HCT116 (cell line): ENCODE results near the gene UGT3A2. TPM values are rescaled to one million over a fixed set of nuclear protein-coding genes. Genes with fewer than 3 reads are reported as not detected.

Experiments used
- ATAC-seq: fragments of 200-7000 bp; cut with Tn5 transposase; 2 replicates; pipeline ENCODE4 v1.9.1; 2020; ENCODE audit warnings: mild to moderate bottlenecking, moderate library complexity
- BruUV-seq: library from RNA; stranded (reverse); fragments of 400-500 nt; replicated peaks from 2 replicates; lab custom pipeline; 2021; lab: Mats Ljungman, UMichigan
- CTCF ChIA-PET: fragments of 300-600 bp; sonication (Branson Sonifier 250); formaldehyde crosslinking; loops from one replicate; lab custom pipeline; 2021; ENCODE audit warnings: antibody characterized with exemption; lab: Charles Lee
- POLR2A ChIA-PET: fragments of 300-600, 350-600 bp; sonication (Branson Sonifier 250); formaldehyde crosslinking; loops from one replicate; lab custom pipeline; 2021; ENCODE audit warnings: antibody characterized with exemption; lab: Charles Lee
- RAD21 ChIA-PET, 2 experiments: fragments of 300-600 bp; sonication (Branson Sonifier 250); formaldehyde crosslinking; loops; one replicate each; lab custom pipeline; 2023; ENCODE audit warnings: low total read pairs in 2 of 2; ENCODE audit not compliant: uncharacterized antibody in 2 of 2, unreplicated experiment in 2 of 2, low non-redundant PET in 1 of 2; lab: Charles Lee
- DNase-seq: peaks from one replicate; pipeline ENCODE4 v3.0.0-alpha.2; 2010; ENCODE audit warnings: low read depth, low spot score
- H2AFZ ChIP-seq: fragments of 200-600 bp; shearing (Covaris generic), sonication (generic); 2 replicates; pipeline ENCODE4 v1.6.1; 2017; ENCODE audit warnings: low read depth, mixed run types, mixed read lengths, antibody characterized with exemption, low read length; ENCODE audit not compliant: poor library complexity, severe bottlenecking
- H3K27ac ChIP-seq: 2 replicates; pipeline ENCODE4 v1.5.1; 2012; ENCODE audit warnings: low read depth, low read length
- H3K27me3 ChIP-seq: fragments of 200-600 bp; sonication (generic); 2 replicates; pipeline ENCODE4 v1.6.1; 2016; ENCODE audit warnings: mixed run types, low read length, mixed read lengths; ENCODE audit not compliant: insufficient read depth
- H3K36me3 ChIP-seq, 2 experiments: fragments of 200-500 bp in 1 of 2; fragments of 200-600 bp in 1 of 2; sonication (Bioruptor generic) in 1 of 2; sonication (generic) in 1 of 2; 2 replicates each; pipeline versions ENCODE4 v1.5.1 to v1.6.1; 2014 to 2016; ENCODE audit warnings: low read length in 2 of 2, inconsistent platforms in 1 of 2, mixed read lengths in 1 of 2, mixed run types in 1 of 2; ENCODE audit not compliant: insufficient read depth in 2 of 2, control insufficient read depth in 1 of 2
- H3K4me1 ChIP-seq, 2 experiments: fragments of 200-600 bp in 1 of 2; sonication (generic) in 1 of 2; 2 replicates each; pipeline versions ENCODE4 v1.5.1 to v1.6.1; 2012 to 2017; ENCODE audit warnings: low read length in 2 of 2, inconsistent platforms in 1 of 2, mild to moderate bottlenecking in 1 of 2, mixed read lengths in 1 of 2, mixed run types in 1 of 2, moderate library complexity in 1 of 2; ENCODE audit not compliant: insufficient read depth in 2 of 2, control insufficient read depth in 1 of 2
- H3K4me2 ChIP-seq: fragments of 200-600 bp; sonication (generic); 2 replicates; pipeline ENCODE4 v1.6.1; 2017; ENCODE audit warnings: mixed run types, low read length, mixed read lengths
- H3K4me3 ChIP-seq, 2 experiments: fragments of 200-600 bp in 1 of 2; sonication (generic) in 1 of 2; replicated peaks in 1 of 2; 2 replicates each; pipeline ENCODE4 v1.5.1; 2011 to 2016; ENCODE audit warnings: low read length in 2 of 2, control low read depth in 1 of 2, low read depth in 1 of 2, mild to moderate bottlenecking in 1 of 2, mixed read lengths in 1 of 2, mixed run types in 1 of 2
- H3K79me2 ChIP-seq: fragments of 200-600 bp; sonication (generic); 2 replicates; pipeline ENCODE4 v1.6.1; 2017; ENCODE audit warnings: mild to moderate bottlenecking, mixed run types, low read length, moderate library complexity, mixed read lengths; ENCODE audit not compliant: insufficient read depth
- H3K9ac ChIP-seq: fragments of 200-600 bp; sonication (generic); 2 replicates; pipeline ENCODE4 v1.6.1; 2016; ENCODE audit warnings: low read length, mixed read lengths
- H3K9me2 ChIP-seq: fragments of 200-600 bp; sonication (generic), shearing (Covaris generic); 2 replicates; pipeline ENCODE4 v1.6.1; 2017; ENCODE audit warnings: mixed run types, mild to moderate bottlenecking, moderate library complexity; ENCODE audit not compliant: insufficient read depth
- H3K9me3 ChIP-seq, 2 experiments: fragments of 200-500 bp in 1 of 2; fragments of 200-600 bp in 1 of 2; sonication (Bioruptor generic) in 1 of 2; sonication (generic) in 1 of 2; 2 replicates each; pipeline ENCODE4 v1.6.1; 2014 to 2017; ENCODE audit warnings: low read length in 2 of 2, mixed read lengths in 2 of 2, inconsistent platforms in 1 of 2, low read depth in 1 of 2, mild to moderate bottlenecking in 1 of 2, mixed run types in 1 of 2, moderate library complexity in 1 of 2; ENCODE audit not compliant: control insufficient read depth in 1 of 2, insufficient read depth in 1 of 2
- H4K20me1 ChIP-seq: fragments of 200-600 bp; sonication (generic), shearing (Covaris generic); 2 replicates; pipeline ENCODE4 v1.6.1; 2017; ENCODE audit warnings: mixed run types, mild to moderate bottlenecking, moderate library complexity; ENCODE audit not compliant: insufficient read depth
- CBX3 ChIP-seq: IDR thresholded peaks from 2 replicates; pipeline ENCODE4 v1.6.1; 2012; ENCODE audit warnings: low read depth
- CEBPB ChIP-seq: IDR thresholded peaks from 2 replicates; pipeline ENCODE4 v1.6.1; 2012; ENCODE audit warnings: low read depth
- EGR1 ChIP-seq: IDR thresholded peaks from 2 replicates; pipeline ENCODE4 v1.6.1; 2012; ENCODE audit warnings: low read depth
- EZH2 ChIP-seq: fragments of 200-600 bp; sonication (generic); IDR thresholded peaks from 2 replicates; pipeline ENCODE4 v1.6.1; 2017; ENCODE audit warnings: antibody characterized with exemption, mixed run types
- EZH2phosphoT487 ChIP-seq: fragments of 200-600 bp; IDR thresholded peaks from 2 replicates; pipeline ENCODE4 v1.6.1; 2018; ENCODE audit warnings: antibody characterized with exemption, borderline replicate concordance
- FOSL1 ChIP-seq: IDR thresholded peaks from 2 replicates; pipeline ENCODE4 v1.6.1; 2012; ENCODE audit warnings: low read depth
- JUND ChIP-seq: IDR thresholded peaks from 2 replicates; pipeline ENCODE4 v1.6.1; 2012
- POLR2A ChIP-seq: IDR thresholded peaks from 2 replicates; pipeline ENCODE4 v1.7.0; 2011; ENCODE audit warnings: borderline replicate concordance; ENCODE audit not compliant: insufficient read depth, insufficient read length; ENCODE audit errors: extremely low read depth
- RAD21 ChIP-seq: IDR thresholded peaks from 2 replicates; pipeline ENCODE4 v1.6.1; 2012; ENCODE audit warnings: low read depth, mild to moderate bottlenecking
- TCF7L2 ChIP-seq: IDR thresholded peaks from 2 replicates; pipeline ENCODE4 v1.7.0; 2011; ENCODE audit warnings: borderline replicate concordance, inconsistent platforms; ENCODE audit not compliant: insufficient read depth, insufficient read length; ENCODE audit errors: extremely low read depth
- YY1 ChIP-seq: IDR thresholded peaks from 2 replicates; pipeline ENCODE4 v1.6.1; 2011; ENCODE audit warnings: low read length, low read depth, moderate library complexity, mild to moderate bottlenecking; ENCODE audit not compliant: insufficient replicate concordance; ENCODE audit errors: extremely low read depth
- ZFX ChIP-seq: fragments of 450-650 bp; IDR thresholded peaks from 2 replicates; pipeline ENCODE4 v1.6.1; 2017
- ZNF274 ChIP-seq: fragments of 200-500 bp; sonication (Bioruptor generic); IDR thresholded peaks from 2 replicates; pipeline ENCODE4 v1.6.1; 2014; ENCODE audit warnings: mild to moderate bottlenecking, low read depth, low read length, inconsistent platforms
- intact Hi-C: fragments of 100-400 bp; cut with micrococcal nuclease; formaldehyde crosslinking; loops from 2 replicates; pipeline ENCODE4 v1.10.0; 2022
- total RNA-seq: library from RNA; stranded (reverse); gene quantifications from one replicate; pipeline ENCODE4 v1.2.1, GENCODE V29; 2021; ENCODE audit not compliant: unreplicated experiment
- TF ChIP-seq, protein P1 (sequence below), 3 experiments: fragments of 200-600 bp in 1 of 3; sonication (generic) in 1 of 3; IDR thresholded peaks in 2 of 3; conservative IDR thresholded peaks in 1 of 3; 2 replicates each; pipeline ENCODE4 v1.5.1; 2012 to 2017; ENCODE audit warnings: low read depth in 2 of 3, low read length in 2 of 3, antibody characterized with exemption in 1 of 3, borderline replicate concordance in 1 of 3, control low read depth in 1 of 3, mild to moderate bottlenecking in 1 of 3, mixed read lengths in 1 of 3, mixed run types in 1 of 3, moderate library complexity in 1 of 3; ENCODE audit not compliant: insufficient read depth in 1 of 3
- TF ChIP-seq, protein P2 (sequence below): IDR thresholded peaks from 2 replicates; pipeline ENCODE4 v1.6.1; 2011; ENCODE audit warnings: mild to moderate bottlenecking, low read length, moderate library complexity; ENCODE audit not compliant: insufficient replicate concordance; ENCODE audit errors: extremely low read depth

UGT3A2 gene
- total RNA-seq, 1 experiment from 2014 or later = not detected

DNA sequence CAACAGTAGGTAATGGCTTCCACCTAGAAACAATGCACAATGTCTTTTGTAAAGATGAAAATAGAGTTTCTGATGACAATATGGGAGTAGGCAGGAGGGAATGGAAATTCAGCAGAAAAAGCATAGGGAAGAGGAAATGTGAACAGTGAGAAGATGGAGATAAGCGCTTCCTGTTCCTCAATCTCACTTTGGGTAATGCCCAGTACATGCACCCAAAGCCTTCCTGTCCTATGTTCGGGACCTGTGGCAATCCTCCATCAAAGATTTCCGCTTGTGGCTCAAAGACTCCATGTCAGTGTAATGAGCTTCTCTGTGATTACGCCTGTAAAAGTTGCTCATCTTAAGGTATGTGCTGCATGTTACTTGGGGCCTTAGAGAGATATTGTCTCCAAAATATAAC is 78.2 kb downstream of the UGT3A2 start:
- H3K36me3 ChIP-seq = no peaks in the 10 kb centered on the region
- ChIA-PET CTCF (no interaction called here), RAD21 (no interaction called here), POLR2A (no interaction called here)
- no peaks in the 10 kb centered on the region for H3K79me2 ChIP-seq
- no TSS peak for BruUV-seq
- DNase-seq = no peak
- H3K4me3 ChIP-seq = no peak overlapping the region
- H3K9ac ChIP-seq = no peak overlapping the region
- ATAC-seq = no peak
- H3K9me3 ChIP-seq = no peaks in the 10 kb centered on the region
- H3K27me3 ChIP-seq = peaks cover 5% of the 10 kb centered on the region; the same call in 1 of the 2 replicates
- no peak overlapping the region for H2AFZ ChIP-seq
- H3K4me1 ChIP-seq = no peaks in the 10 kb centered on the region
- TF ChIP-seq EGR1 (no peak), TCF7L2 (no peak), ZNF274 (no peak), CBX3 (no peak), POLR2A (no peak), CEBPB (no peak), RAD21 (no peak), FOSL1 (no peak), EZH2 (no peak), YY1 (no peak), ZFX (no peak), JUND (no peak), EZH2phosphoT487 (no peak)
- TF ChIP-seq, protein P1, sequence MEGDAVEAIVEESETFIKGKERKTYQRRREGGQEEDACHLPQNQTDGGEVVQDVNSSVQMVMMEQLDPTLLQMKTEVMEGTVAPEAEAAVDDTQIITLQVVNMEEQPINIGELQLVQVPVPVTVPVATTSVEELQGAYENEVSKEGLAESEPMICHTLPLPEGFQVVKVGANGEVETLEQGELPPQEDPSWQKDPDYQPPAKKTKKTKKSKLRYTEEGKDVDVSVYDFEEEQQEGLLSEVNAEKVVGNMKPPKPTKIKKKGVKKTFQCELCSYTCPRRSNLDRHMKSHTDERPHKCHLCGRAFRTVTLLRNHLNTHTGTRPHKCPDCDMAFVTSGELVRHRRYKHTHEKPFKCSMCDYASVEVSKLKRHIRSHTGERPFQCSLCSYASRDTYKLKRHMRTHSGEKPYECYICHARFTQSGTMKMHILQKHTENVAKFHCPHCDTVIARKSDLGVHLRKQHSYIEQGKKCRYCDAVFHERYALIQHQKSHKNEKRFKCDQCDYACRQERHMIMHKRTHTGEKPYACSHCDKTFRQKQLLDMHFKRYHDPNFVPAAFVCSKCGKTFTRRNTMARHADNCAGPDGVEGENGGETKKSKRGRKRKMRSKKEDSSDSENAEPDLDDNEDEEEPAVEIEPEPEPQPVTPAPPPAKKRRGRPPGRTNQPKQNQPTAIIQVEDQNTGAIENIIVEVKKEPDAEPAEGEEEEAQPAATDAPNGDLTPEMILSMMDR (IDR thresholded peaks at IDR 0.05 in 2 of 3, conservative IDR thresholded peaks at IDR 0.05 in 1 of 3; ENCODE audit: borderline replicate concordance in 1 of 3, insufficient read depth in 1 of 3, low read depth in 2 of 3, low read length in 2 of 3) = no peak
- TF ChIP-seq, protein P2, sequence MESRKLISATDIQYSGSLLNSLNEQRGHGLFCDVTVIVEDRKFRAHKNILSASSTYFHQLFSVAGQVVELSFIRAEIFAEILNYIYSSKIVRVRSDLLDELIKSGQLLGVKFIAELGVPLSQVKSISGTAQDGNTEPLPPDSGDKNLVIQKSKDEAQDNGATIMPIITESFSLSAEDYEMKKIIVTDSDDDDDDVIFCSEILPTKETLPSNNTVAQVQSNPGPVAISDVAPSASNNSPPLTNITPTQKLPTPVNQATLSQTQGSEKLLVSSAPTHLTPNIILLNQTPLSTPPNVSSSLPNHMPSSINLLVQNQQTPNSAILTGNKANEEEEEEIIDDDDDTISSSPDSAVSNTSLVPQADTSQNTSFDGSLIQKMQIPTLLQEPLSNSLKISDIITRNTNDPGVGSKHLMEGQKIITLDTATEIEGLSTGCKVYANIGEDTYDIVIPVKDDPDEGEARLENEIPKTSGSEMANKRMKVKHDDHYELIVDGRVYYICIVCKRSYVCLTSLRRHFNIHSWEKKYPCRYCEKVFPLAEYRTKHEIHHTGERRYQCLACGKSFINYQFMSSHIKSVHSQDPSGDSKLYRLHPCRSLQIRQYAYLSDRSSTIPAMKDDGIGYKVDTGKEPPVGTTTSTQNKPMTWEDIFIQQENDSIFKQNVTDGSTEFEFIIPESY = no peak
- H3K9me2 ChIP-seq = no peaks in the 10 kb centered on the region
- H3K4me2 ChIP-seq = no peak overlapping the region
- no peak overlapping the region for H3K27ac ChIP-seq
- H4K20me1 ChIP-seq = no peaks in the 10 kb centered on the region
- intact Hi-C loops = no loop called here
